ENCODE measurements around the gene PLEKHH1.

The PLEKHH1 gene

GRCh38 chr14:67510836-67511235 is 22.3 kb upstream of the PLEKHH1 start:
- no peak for DNase-seq (ENCODE audit: low spot score)

- DNase-seq (ENCODE audit: low spot score), result no peak
These were observed 20.4 kb upstream of the PLEKHH1 start for GRCh38 chr14:67512463-67513310.

GRCh38 chr14:67513631-67514108 is 19.4 kb upstream of the PLEKHH1 start:
- DNase-seq (ENCODE audit: low spot score), result no peak

DNA sequence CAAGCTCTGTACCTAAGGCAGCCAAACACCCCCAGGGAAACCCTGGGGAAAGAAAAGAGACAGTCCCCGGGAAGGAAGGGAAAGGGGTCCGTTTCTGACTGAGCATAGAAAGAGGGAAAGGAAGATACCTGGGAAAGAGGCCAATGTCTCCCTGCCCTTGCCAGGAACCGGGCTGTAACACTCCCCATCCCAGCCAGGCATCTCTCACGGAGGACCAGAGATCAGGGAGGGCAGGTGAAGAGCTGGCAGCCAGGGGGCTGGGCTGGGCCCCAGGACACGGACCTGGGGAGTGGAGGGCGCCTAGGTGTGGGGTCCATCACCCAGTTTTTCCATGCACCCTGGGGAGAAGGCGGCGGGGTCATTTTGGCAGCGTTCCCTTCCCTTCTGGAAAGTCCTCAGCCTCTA is 18.9 kb upstream of the PLEKHH1 start:
- DNase-seq (ENCODE audit: low spot score), result no peak

DNA sequence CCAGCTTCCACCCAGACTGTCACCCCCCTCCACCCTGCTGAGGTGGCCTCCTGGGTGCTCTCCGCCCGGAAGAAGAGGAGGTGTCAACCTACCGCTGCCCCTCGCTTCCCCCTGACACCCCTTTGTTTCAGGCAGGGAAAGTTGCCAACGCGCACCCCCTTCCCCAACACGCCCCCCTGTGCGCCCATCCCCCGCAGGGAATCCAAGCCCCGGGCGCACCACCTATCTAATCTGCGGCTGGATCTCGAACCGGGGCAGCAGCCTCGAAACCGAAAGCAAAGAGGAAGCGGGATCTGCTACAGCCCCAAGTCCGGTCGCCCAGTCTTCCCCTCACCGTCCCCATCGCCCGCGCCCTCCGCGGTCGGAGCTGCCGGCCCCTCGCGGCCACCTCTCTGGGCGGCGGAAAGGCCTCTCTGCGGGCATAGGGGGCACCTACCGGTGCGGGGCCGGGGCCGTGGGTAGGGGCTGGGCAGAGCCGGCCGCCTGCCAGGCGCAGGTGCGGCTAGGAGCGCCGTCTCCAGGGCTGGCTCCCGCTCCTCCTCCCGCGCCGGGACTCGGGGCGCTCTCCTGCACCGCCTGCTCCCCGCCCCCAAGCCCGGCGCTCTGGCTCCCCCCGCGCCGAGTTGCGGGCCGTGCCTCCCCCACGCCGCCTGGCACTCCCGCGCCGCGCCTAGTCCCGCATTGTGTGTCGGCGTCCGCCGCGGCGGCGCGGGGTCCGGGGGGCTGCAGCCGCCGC is 18.3 kb upstream of the PLEKHH1 start:
- peak; percentile 68 for DNase-seq (ENCODE audit: low spot score)

- no peak for DNase-seq (ENCODE audit: low spot score)
These were observed 17.6 kb upstream of the PLEKHH1 start for GRCh38 chr14:67515386-67516079.

DNA sequence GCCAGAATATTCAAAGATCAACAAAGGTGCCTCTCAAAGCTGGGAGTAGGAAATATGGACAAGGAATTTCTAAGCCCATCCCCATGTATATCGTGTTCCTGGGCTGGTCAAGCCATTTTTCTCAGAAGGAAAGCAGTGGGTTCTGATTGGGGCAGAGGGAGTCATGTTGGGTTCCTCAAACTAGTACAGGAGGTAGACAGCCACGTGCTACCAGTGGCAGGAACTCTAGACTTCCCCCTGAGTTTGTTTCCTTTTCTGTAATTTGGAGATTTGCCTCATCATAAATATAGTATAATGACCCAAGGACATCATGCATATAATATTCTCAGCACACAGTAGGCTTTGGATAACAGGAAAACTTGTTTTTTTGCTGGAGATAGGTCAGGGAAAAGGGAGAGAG is 16.4 kb upstream of the PLEKHH1 start:
- DNase-seq (ENCODE audit: low spot score), result no peak

- no peak for DNase-seq (ENCODE audit: low spot score)
These were observed 16.0 kb upstream of the PLEKHH1 start for GRCh38 chr14:67517083-67517482.

DNA sequence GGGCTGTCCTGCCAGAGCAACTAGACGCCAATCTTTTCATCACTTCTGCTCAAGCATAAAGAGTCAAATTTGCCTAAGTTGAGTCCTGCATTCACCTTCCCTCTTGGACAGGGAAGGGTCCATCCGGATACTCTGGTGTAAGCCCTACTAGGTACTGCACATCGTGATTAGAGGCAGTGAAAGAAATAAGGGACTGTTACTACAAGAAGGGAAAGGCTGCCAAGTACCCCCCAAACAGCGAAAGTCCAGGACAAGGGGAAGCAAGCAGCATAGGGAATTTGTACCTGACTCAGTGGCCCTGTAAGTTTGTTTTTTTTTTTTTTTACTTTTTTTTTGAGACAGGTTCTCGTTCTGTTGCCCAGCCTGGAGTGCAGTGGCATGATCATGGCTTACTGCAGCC is 13.7 kb upstream of the PLEKHH1 start:
- DNase-seq (ENCODE audit: low spot score), result no peak

DNA sequence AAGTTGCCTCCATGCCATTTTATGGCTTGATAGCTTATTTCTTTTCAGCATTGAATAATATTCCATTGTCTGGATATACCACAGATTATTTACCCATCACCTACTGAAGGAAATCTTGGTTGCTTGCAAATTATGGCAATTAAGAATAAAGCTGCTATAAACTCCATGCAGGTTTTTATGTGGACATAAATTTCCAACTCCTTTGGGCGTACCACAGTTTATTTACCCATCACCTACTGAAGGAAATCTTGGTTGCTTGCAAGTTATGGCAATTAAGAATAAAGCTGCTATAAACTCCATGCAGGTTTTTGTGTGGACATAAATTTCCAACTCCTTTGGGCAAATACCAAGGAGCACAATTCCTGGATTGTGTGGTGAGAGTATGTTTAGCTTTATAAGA is 12.6 kb upstream of the PLEKHH1 start:
- no peak for DNase-seq (ENCODE audit: low spot score)

DNA sequence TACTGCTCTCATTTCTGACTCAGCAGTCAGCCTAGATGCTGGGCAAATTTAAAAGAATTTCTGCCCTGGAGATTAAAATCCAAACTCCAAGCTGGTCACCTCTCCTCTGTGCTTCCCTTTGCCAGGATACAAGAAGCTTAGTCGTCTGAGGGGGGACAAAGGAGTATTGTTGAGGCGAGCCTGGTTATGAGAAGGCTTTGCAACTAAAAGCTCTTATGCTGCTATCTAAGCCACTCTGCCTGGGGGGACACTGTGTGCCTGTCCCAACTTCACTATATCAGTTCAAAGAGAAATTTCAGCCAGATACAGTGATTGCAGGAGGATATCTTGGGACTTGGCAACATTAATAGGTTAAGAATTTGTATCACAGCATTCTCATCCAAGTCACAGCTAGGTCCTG is 10.8 kb upstream of the PLEKHH1 start:
- DNase-seq (ENCODE audit: low spot score), result no peak

DNA sequence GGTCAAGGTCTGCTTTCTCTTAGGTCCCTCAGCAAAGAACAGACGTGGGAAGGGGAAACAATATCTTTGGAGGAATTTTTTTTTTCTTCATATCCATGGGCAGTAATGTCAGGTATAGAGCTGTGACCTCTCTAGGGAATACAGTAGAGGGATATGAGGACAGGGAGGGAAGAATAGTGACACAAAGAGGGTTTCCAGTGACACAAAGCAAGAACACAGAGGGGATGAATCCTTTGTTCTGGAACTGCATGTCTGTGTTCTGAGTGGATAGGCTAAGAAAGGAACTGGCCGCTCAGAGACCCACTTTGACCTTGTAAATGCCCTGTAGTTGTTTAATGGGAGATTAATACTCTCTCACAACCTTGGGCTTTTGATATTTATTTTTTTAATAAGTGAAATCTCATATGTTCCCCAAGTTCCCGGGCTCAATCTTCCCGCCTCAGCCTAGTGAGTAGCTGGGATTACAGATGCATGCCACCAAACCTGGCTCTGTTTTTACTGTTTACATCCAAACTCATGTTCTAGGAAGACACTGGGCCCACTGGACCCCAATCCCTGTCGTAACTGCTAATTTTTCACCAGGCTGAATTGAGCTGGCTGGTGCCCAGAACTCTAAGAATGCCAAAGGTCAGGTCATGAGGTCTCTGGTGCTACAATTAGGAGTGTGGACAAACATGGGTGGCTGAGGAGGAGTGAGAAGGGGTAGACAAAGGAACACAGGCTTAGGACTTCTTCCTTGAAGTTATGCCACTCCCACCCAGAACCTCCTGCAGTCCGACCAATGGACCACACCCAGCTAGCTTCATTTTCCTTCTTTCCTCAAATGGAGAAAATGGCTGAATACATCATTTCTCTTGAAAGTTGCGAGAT is 9.1 kb upstream of the PLEKHH1 start:
- DNase-seq (ENCODE audit: low spot score), result no peak

- no peak for DNase-seq (ENCODE audit: low spot score)
These were observed 8.5 kb upstream of the PLEKHH1 start for GRCh38 chr14:67524634-67524963.

DNA sequence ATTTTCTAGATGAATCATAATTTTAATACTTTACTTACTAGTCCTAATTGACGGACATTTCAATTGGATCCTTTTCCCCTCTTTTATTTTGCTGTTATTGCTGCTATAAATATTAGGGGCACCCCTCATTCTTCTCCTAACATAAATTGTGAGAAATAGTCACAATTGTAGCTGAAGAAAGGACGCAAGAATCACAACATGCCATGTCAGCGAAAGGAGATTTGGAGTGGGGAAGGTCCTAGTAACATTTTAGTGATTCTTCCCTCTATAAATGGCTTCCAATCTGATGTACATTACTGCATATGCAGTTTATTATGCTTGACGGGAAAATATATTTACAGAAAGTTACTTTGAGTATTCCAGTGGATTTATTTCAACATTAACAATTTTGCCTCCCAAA is 7.7 kb upstream of the PLEKHH1 start:
- DNase-seq (ENCODE audit: low spot score), result no peak

DNA sequence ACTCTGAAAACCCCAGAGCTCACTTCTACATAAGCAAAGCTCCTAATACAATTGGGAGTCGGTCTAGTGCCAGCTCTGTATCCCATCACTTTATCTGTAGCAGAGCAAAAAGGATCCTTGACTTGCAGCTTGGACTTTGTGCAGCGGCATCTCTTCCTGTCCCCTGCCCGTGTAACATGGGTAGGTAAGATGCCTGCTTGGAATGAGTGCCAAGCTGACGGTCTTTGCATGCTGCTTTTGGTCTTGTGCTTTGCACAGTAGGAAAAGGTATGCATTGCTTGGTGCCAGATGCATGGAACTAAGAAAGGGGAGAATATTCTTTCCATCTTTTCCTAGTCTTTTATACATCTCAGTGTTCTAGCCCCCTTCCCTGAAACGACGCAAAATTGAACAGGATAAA is 6.9 kb upstream of the PLEKHH1 start:
- no peak for DNase-seq (ENCODE audit: low spot score)

DNA sequence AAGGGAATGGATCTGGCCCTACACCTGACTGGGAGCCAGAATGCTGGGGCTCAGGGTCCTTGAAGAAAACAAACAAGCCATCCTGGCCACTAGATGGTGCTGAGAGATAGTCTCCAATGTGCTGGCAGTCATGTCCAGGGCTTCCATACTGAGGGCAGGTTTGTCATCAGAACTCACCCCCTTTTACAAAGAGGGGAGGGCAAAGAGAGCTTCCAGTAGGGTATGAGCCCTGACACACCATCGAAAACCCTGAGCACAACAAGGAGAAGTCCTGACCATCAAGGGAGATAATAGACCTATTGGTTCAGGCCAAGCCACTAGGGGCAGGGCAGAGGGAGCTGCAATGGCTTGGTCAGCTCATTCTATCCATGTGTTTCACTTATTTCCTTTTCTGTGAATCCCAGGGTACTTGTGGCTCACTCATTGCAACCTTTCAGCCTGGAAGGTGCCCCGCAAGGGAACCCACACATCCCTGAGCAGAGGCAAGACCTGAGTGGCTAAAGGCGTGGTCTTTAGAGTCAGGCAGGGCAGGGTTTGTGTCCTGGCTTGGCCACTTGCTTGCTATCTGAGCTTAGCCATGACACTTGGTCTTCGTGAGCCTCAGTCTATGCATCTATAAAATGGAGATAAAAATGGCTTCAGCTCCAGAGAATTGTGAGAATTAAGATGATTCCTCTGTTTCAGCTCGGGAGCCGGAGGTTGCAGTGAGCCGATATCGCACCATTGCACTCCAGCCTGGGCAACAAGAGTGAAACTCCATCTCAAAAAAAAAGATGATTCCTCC is 6.2 kb upstream of the PLEKHH1 start:
- DNase-seq (ENCODE audit: low spot score), result no peak

- no peak for DNase-seq (ENCODE audit: low spot score)
These were observed 5.3 kb upstream of the PLEKHH1 start for GRCh38 chr14:67527756-67528155.

- DNase-seq (ENCODE audit: low spot score), result no peak
These were observed 4.8 kb upstream of the PLEKHH1 start for GRCh38 chr14:67528276-67528675.

DNA sequence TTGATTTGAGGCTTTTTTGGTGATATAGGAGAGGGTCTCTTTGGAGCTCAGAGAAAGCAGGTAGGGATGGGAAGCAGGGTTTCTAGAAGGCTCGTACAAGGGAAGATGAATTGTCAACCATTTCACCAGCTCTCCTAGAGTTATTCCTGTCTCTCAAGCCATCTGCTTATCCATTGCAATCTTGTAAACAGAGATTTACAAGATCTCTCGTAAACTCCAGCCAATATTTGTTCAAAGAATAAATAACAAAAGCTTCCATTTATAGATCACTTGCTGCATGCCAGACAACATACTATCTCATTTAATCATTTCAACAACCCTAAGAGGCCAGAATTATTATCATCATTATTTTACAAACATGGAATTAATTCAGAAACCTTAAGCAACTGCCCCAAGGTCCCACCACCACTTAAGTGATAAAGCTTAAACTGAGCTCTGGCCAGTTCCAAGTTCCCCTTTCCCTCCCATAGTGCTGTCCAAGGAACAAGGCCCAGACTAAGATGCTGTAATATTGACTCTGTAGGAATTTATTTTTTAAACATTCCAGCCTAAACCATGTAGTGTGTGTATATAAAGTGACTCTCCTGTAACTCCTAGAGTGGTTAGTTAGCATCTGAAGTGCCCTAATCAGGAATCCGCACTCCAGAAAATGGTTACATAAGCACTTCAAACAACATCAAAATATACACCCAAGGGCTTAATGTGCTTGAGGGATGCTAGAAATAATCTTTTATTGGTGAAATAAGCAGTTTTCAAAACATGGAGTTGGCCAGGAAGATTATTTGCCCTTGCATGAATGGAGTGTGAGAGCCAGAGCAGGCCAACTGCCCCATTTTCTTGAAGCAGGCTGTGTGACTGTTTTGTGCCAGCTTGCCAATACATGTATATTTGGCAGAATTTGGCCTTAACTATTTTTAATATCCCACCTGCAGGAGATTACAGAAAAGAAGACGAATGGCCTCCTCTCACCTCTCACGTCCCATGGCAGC is 2.8 kb upstream of the PLEKHH1 start:
- DNase-seq (ENCODE audit: low spot score), result no peak

DNA sequence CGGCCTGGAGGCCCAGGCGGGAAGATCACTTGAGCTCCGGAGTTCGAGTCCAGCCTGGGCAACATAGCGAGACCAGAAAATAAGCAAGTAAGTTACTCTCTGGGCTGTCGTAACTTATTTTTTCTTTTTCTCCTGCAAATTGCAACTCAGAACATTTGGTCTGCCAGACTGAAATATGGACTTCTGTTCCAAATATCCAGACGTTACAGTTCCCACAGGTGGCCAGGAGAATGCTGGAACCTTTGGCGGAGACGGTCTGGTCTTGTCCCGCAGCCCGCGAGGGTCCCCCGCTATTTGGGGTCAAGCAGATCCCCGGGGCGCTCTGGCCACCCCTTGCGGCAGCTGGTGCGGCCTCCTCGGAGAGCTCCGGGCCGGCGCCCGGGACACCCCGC is 488 bp upstream of the PLEKHH1 start:
- no peak for DNase-seq (ENCODE audit: low spot score)

Data from left forelimb (tissue), 1 donor.